22Rv1 (cell line): ENCODE measurements around the gene DNAJB9.

Experiments
- ZFX ChIP-seq: fragments of 450-650 bp; IDR thresholded peaks from 2 replicates; pipeline ENCODE4 v1.6.1; 2017; ENCODE audit warnings: antibody characterized with exemption, borderline replicate concordance
- TF ChIP-seq, protein P1 (sequence below): fragments of 450-650 bp; IDR thresholded peaks from 2 replicates; pipeline ENCODE4 v1.5.1; 2017; ENCODE audit warnings: mild to moderate bottlenecking

- TF ChIP-seq, protein P1, sequence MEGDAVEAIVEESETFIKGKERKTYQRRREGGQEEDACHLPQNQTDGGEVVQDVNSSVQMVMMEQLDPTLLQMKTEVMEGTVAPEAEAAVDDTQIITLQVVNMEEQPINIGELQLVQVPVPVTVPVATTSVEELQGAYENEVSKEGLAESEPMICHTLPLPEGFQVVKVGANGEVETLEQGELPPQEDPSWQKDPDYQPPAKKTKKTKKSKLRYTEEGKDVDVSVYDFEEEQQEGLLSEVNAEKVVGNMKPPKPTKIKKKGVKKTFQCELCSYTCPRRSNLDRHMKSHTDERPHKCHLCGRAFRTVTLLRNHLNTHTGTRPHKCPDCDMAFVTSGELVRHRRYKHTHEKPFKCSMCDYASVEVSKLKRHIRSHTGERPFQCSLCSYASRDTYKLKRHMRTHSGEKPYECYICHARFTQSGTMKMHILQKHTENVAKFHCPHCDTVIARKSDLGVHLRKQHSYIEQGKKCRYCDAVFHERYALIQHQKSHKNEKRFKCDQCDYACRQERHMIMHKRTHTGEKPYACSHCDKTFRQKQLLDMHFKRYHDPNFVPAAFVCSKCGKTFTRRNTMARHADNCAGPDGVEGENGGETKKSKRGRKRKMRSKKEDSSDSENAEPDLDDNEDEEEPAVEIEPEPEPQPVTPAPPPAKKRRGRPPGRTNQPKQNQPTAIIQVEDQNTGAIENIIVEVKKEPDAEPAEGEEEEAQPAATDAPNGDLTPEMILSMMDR: no peak
- no peak for TF ChIP-seq ZFX
Observed at GRCh38 chr7:108598153-108598552, 28.5 kb downstream of the DNAJB9 start.
